ENCODE data around the gene ADAMTS10. TPM values are rescaled to one million over a fixed set of nuclear protein-coding genes. Genes with fewer than 3 reads are reported as not detected.
"Not testable (repeated sequence)": the region's sequence is repeated elsewhere in the genome, so short reads cannot be mapped to it uniquely, and the experiment has no call there.

Gene ADAMTS10
- total RNA-seq, 2 donors from 2014 or later = 3.9 TPM

- intact Hi-C loops (cut with DNase I) = no loop called here
- Histone ChIP-seq H3K9ac (ENCODE audit: low read depth in 2 of 2, low read length in 2 of 2) (no peak overlapping the region), H3K4me1 (no peaks in the 10 kb centered on the region), H3K27ac (no peak overlapping the region), H3K36me3 (no peaks in the 10 kb centered on the region), H3K4me3 (no peak overlapping the region), H3K27me3 (no peaks in the 10 kb centered on the region), H3K9me3 (no peaks in the 10 kb centered on the region)
- TF ChIP-seq, protein P1, sequence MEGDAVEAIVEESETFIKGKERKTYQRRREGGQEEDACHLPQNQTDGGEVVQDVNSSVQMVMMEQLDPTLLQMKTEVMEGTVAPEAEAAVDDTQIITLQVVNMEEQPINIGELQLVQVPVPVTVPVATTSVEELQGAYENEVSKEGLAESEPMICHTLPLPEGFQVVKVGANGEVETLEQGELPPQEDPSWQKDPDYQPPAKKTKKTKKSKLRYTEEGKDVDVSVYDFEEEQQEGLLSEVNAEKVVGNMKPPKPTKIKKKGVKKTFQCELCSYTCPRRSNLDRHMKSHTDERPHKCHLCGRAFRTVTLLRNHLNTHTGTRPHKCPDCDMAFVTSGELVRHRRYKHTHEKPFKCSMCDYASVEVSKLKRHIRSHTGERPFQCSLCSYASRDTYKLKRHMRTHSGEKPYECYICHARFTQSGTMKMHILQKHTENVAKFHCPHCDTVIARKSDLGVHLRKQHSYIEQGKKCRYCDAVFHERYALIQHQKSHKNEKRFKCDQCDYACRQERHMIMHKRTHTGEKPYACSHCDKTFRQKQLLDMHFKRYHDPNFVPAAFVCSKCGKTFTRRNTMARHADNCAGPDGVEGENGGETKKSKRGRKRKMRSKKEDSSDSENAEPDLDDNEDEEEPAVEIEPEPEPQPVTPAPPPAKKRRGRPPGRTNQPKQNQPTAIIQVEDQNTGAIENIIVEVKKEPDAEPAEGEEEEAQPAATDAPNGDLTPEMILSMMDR (IDR thresholded peaks at IDR 0.05) = no peak
- DNase-seq = no peak
These were observed 49.3 kb downstream of the ADAMTS10 start for GRCh38 chr19:8561075-8561764.

GRCh38 chr19:8558325-8558724 lies 52.2 kb downstream of the ADAMTS10 start:
- Histone ChIP-seq H3K4me1 (no peaks in the 10 kb centered on the region), H3K9ac (ENCODE audit: low read depth in 2 of 2, low read length in 2 of 2) (no peak overlapping the region), H3K9me3 (no peaks in the 10 kb centered on the region), H3K27ac (no peak overlapping the region), H3K27me3 (no peaks in the 10 kb centered on the region), H3K36me3 (no peaks in the 10 kb centered on the region), H3K4me3 (no peak overlapping the region)
- TF ChIP-seq, protein P1 (IDR thresholded peaks at IDR 0.05) = no peak
- intact Hi-C loops (cut with DNase I) = no loop called here
- DNase-seq = no peak

DNA sequence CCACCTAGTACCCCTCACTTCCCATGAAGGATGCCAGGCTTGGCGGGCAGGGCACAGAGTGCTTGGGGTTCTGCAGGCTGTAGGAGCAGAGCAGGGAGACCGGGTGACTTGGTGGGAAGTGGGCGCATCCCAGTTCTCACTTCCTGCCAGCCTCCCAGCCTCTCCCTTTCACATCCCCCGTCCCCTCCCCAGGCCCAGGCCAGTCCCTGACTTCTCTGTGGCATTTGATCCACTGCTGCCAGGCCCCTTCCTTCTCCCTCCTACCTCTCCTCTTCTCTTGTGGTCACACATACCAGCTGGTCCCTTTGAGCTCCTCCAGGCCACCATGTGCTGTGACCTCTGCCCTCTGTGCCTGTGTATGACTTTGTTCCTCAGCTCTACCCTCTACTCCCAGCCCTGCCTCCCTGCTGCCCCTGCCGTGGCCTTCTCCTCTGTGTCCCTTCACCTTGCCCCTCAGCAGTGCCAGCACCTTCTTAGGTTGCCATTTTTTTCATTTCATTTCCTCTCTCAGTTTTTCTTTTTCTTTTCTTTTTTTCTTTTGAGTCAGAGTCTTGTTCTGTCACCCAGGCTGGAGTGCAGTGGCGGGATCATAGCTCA lies 52.8 kb downstream of the ADAMTS10 start:
- H3K27me3 ChIP-seq = no peaks in the 10 kb centered on the region
- intact Hi-C loops (cut with DNase I) = no loop called here
- TF ChIP-seq, protein P1 (IDR thresholded peaks at IDR 0.05) = no peak
- H3K4me1 ChIP-seq = no peaks in the 10 kb centered on the region
- DNase-seq = no peak
- H3K4me3 ChIP-seq = no peak overlapping the region
- H3K9me3 ChIP-seq = no peaks in the 10 kb centered on the region
- H3K36me3 ChIP-seq = no peaks in the 10 kb centered on the region
- no peak overlapping the region for H3K27ac ChIP-seq
- no peak overlapping the region for H3K9ac ChIP-seq (ENCODE audit: low read depth in 2 of 2, low read length in 2 of 2)

GRCh38 chr19:8553729-8554128 lies 56.8 kb downstream of the ADAMTS10 start:
- intact Hi-C loops (cut with DNase I); H3K36me3 ChIP-seq; H3K27me3 ChIP-seq; H3K9ac ChIP-seq (ENCODE audit: low read depth in 2 of 2, low read length in 2 of 2); DNase-seq; H3K9me3 ChIP-seq; H3K4me1 ChIP-seq; H3K27ac ChIP-seq; H3K4me3 ChIP-seq: not testable (repeated sequence)

GRCh38 chr19:8552810-8553209 lies 57.7 kb downstream of the ADAMTS10 start:
- Histone ChIP-seq H3K4me3 (no peak overlapping the region), H3K27ac (no peak overlapping the region), H3K27me3 (no peaks in the 10 kb centered on the region), H3K9me3 (no peaks in the 10 kb centered on the region), H3K36me3 (no peaks in the 10 kb centered on the region), H3K4me1 (no peaks in the 10 kb centered on the region), H3K9ac (ENCODE audit: low read depth in 2 of 2, low read length in 2 of 2) (no peak overlapping the region)
- TF ChIP-seq, protein P1 (IDR thresholded peaks at IDR 0.05) = no peak
- DNase-seq = no peak
- intact Hi-C loops (cut with DNase I) = no loop called here

- Histone ChIP-seq H3K4me1 (no peaks in the 10 kb centered on the region), H3K27ac (no peak overlapping the region), H3K36me3 (no peaks in the 10 kb centered on the region), H3K9ac (ENCODE audit: low read depth in 2 of 2, low read length in 2 of 2) (no peak overlapping the region), H3K27me3 (no peaks in the 10 kb centered on the region), H3K4me3 (no peak overlapping the region), H3K9me3 (no peaks in the 10 kb centered on the region)
- intact Hi-C loops (cut with DNase I) = no loop called here
- TF ChIP-seq, protein P1 (IDR thresholded peaks at IDR 0.05) = no peak
- DNase-seq = no peak
These were observed 60.4 kb downstream of the ADAMTS10 start for GRCh38 chr19:8550070-8550469.

Measured in colonic mucosa (tissue), 4 donors.